ENCODE measurements around the gene ZNF280A. TPM values are rescaled to one million over a fixed set of nuclear protein-coding genes. Genes with fewer than 3 reads are reported as not detected.
"Not testable (repeated sequence)": the region's sequence is repeated elsewhere in the genome, so short reads cannot be mapped to it uniquely, and the experiment has no call there.

ZNF280A gene
- total RNA-seq, 2 experiments from 2014 or later: not detected

DNA sequence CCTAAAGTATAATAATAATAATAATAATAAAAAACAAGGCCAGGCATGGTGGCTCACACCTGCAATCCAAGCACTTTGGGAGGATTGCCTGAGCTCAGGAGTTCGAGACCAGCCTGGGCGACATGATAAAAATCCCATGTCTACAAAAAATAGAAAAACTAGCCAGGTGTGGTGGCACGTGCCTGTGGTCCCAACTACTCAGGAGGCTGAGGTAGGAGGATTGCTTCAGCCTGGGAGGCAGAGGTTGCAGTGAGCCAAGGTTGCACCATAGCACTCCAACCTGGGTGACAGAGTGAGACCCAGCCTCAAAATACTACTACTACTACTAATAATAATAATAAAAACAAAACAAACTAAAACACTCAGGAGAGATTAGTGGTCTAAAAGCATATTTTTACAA lies 15.6 kb upstream of the ZNF280A start:
- no peak for ATAC-seq
- H3K4me3 Mint-ChIP-seq: no peak overlapping the region
- no peaks in the 10 kb centered on the region for H3K4me1 Mint-ChIP-seq (ENCODE audit: low read depth)
- H3K36me3 Mint-ChIP-seq (ENCODE audit: low read depth): no peaks in the 10 kb centered on the region
- TF ChIP-seq, protein P1, sequence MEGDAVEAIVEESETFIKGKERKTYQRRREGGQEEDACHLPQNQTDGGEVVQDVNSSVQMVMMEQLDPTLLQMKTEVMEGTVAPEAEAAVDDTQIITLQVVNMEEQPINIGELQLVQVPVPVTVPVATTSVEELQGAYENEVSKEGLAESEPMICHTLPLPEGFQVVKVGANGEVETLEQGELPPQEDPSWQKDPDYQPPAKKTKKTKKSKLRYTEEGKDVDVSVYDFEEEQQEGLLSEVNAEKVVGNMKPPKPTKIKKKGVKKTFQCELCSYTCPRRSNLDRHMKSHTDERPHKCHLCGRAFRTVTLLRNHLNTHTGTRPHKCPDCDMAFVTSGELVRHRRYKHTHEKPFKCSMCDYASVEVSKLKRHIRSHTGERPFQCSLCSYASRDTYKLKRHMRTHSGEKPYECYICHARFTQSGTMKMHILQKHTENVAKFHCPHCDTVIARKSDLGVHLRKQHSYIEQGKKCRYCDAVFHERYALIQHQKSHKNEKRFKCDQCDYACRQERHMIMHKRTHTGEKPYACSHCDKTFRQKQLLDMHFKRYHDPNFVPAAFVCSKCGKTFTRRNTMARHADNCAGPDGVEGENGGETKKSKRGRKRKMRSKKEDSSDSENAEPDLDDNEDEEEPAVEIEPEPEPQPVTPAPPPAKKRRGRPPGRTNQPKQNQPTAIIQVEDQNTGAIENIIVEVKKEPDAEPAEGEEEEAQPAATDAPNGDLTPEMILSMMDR (IDR thresholded peaks at IDR 0.05): no peak
- H3K27me3 Mint-ChIP-seq: peaks cover 2% of the 10 kb centered on the region
- H3K27ac Mint-ChIP-seq: no peak overlapping the region
- POLR2A ChIA-PET: no interaction called here
- no peaks in the 10 kb centered on the region for H3K9me3 Mint-ChIP-seq
- intact Hi-C loops (cut with micrococcal nuclease): no loop called here
- no peak for DNase-seq
- CTCF ChIA-PET: interaction anchor here (1.0 kb wide), 1 partner anchor 533 kb away, joined by 3 read pairs; no protein-coding TSS in a partner anchor

DNA sequence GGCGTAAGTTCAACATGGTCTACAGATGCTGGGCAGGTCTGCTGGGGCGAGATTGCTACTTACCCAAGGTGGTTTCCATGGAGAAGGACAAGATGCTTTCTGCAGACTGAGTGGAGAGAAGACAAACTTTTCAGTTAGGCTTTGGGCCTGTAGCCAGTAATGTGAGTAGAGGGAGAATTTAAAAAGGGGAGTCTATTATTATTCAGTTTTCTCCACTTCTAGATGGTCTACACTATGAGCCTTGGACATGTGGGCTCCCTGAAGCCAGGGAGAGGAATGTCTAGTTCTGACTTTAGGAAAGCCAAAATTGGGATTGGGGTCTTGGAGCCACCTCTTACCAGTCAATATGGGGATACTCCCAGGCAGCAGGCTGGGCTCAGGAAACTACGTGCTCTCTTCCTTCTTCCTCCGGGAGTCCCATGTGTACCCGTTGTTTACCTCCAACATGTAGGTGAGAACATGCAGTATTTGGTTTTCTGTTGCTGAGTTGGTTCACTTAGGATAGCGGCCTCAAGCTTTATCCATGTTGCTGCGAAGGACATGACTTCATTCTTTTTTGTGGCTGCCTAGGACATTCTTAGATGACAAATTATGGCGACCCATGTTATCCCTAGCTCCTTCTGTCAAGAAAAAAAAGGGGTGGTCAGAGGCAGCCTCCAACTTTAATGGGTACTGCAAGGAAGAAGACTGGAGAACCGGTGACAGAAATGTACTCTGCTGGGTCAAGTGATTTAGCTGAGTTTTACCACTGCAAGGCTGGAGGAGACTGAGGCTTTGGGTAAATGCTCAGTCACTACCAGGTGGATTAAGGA lies 14.7 kb upstream of the ZNF280A start:
- ChIA-PET CTCF (interaction anchor here (1.0 kb wide), 1 partner anchor 534 kb away, joined by 3 read pairs; no protein-coding TSS in a partner anchor), POLR2A (no interaction called here)
- intact Hi-C loops (cut with micrococcal nuclease): no loop called here
- H3K27ac Mint-ChIP-seq: no peak overlapping the region
- H3K9me3 Mint-ChIP-seq: no peaks in the 10 kb centered on the region
- TF ChIP-seq, protein P1 (IDR thresholded peaks at IDR 0.05): no peak
- H3K4me1 Mint-ChIP-seq (ENCODE audit: low read depth): no peaks in the 10 kb centered on the region
- H3K36me3 Mint-ChIP-seq (ENCODE audit: low read depth): no peaks in the 10 kb centered on the region
- DNase-seq (no peak), ATAC-seq (no peak)
- no peak overlapping the region for H3K4me3 Mint-ChIP-seq
- peaks cover 2% of the 10 kb centered on the region for H3K27me3 Mint-ChIP-seq

DNA sequence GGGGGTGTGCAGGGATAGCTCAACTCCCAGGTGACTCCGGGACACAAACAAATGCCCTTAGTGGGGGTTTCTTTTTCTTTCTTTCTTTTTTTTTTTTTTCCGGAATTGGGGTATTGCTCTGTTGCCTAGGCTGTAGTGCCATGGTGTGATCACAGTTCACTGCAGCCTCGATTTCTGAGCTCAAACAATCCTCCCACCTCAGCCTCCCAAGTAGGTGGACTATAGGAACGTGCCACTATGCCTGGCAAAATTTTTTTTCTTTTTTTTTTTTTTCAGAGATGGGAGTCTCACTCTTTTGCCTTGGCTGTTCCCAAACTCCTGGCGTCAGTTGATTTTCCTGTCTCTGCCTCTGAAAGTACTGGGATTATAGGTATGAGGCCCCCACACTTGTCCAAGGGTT lies 13.8 kb upstream of the ZNF280A start:
- TF ChIP-seq, protein P1 (IDR thresholded peaks at IDR 0.05): no peak
- ChIA-PET CTCF (interaction anchor here (0.7 to 1.7 kb wide), 2 partner anchors 25 to 53 kb away, joined by 3 to 4 read pairs; partner anchors contain the start of gene PRAME), POLR2A (no interaction called here)
- Mint-ChIP-seq H3K27ac (no peak overlapping the region), H3K27me3 (peaks cover 2% of the 10 kb centered on the region), H3K9me3 (no peaks in the 10 kb centered on the region), H3K4me3 (no peak overlapping the region), H3K36me3 (ENCODE audit: low read depth) (no peaks in the 10 kb centered on the region), H3K4me1 (ENCODE audit: low read depth) (no peaks in the 10 kb centered on the region)
- intact Hi-C loops (cut with micrococcal nuclease): no loop called here
- no peak for DNase-seq
- ATAC-seq: no peak

DNA sequence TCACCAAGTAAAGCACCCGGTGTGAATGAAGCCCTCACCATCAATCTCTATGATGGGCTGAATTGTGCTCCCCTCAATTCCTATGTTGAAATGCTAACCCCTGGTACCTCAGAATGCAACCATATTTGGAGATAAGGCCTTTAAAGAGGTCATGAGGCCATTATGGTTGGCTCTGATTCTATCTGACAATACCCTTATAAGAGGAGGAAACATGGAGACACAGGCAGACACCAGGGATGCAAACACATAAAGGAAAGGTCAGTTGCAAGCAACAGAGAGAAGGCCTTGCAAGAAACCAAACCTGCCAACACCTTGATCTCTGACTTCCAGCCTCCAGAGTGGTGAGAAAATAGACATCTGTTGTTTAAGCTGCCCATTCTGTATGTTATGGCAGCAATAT lies 13.3 kb upstream of the ZNF280A start:
- Mint-ChIP-seq H3K27me3 (peaks cover 2% of the 10 kb centered on the region), H3K9me3 (no peaks in the 10 kb centered on the region), H3K36me3 (ENCODE audit: low read depth) (no peaks in the 10 kb centered on the region), H3K4me1 (ENCODE audit: low read depth) (no peaks in the 10 kb centered on the region), H3K4me3 (no peak overlapping the region), H3K27ac (no peak overlapping the region)
- POLR2A ChIA-PET: no interaction called here
- DNase-seq (no peak), ATAC-seq (no peak)
- intact Hi-C loops (cut with micrococcal nuclease): no loop called here
- CTCF ChIA-PET: interaction anchor here (0.7 to 1.7 kb wide), 3 partner anchors 25 to 54 kb away, joined by 3 to 4 read pairs (median 3); partner anchors contain the start of gene PRAME
- TF ChIP-seq, protein P1 (IDR thresholded peaks at IDR 0.05): no peak

DNA sequence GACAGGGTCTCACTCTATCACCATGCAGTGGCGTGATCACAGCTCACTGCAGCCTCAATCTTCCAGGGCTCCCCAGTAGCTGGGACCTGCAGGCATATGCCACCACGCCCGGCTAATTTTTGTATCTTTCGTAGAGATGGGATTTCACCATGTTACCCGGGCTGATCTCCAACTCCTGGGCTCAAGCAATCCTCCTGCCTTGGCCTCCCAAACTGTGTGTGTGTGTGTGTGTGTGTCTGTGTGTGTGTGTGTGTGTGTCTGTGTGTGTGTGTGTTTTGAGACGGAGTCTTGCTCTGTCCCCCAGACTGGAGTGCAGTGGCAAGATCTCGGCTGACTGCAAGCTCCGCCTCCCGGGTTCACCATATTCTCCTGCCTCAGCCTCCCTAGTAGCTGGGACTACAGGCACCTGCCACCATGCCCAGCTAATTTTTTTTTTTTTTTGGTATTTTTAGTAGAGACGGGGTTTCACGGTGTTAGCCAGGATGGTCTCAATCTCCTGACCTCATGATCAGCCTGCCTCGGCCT lies 12.5 kb upstream of the ZNF280A start:
- intact Hi-C loops (cut with micrococcal nuclease); H3K4me3 Mint-ChIP-seq; POLR2A ChIA-PET; H3K4me1 Mint-ChIP-seq (ENCODE audit: low read depth); DNase-seq; H3K27me3 Mint-ChIP-seq; H3K27ac Mint-ChIP-seq; ATAC-seq; H3K9me3 Mint-ChIP-seq; H3K36me3 Mint-ChIP-seq (ENCODE audit: low read depth): not testable (repeated sequence)
- CTCF ChIA-PET: interaction anchor here (1.1 to 1.7 kb wide), 2 partner anchors 26 to 54 kb away, joined by 3 to 4 read pairs; partner anchors contain the start of gene PRAME
